GM18526 (cell line): Measurements from ENCODE around the gene CTSZ.

Source experiments
- POLR2A ChIP-seq: IDR thresholded peaks from 3 replicates; pipeline ENCODE4 v1.6.1; 2011; ENCODE audit not compliant: insufficient read length; ENCODE audit errors: extremely low read depth

CTSZ gene

DNA sequence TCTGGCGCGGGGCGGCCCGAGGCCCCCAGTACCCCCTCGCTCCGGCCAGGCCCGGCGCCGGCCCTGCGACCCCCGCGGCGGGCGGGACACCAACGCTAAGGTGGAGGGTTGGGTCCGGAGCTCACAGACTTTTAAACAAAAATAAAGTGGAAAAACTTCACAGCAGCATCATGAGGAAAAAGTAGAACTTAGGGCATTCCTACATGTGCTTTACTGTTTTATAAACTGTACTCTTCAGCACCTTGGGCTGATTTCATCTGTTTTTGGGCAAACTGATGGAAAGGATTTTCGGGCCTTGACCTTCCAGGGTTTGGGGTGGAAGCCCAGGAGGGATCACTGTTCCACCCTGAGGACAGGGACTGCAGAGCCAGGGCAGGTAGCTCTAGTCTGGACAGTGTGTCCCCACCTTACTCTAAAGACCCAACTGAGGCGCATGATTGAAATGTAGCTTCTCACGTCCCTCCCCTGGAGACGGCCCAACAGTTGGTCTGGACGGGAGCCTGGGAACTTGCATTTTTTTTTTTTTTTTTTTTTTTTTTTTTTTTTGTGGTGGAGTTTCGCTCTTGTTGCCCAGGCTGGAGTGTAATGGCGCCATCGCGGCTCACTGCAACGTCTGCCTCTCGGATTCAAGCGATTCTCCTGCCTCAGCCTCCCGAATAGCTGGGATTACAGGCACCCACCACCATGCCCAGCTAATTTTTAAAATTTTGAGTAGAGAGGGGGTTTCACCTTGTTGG lies 25.3 kb downstream of the CTSZ start:
- TF ChIP-seq POLR2A, result no peak

DNA sequence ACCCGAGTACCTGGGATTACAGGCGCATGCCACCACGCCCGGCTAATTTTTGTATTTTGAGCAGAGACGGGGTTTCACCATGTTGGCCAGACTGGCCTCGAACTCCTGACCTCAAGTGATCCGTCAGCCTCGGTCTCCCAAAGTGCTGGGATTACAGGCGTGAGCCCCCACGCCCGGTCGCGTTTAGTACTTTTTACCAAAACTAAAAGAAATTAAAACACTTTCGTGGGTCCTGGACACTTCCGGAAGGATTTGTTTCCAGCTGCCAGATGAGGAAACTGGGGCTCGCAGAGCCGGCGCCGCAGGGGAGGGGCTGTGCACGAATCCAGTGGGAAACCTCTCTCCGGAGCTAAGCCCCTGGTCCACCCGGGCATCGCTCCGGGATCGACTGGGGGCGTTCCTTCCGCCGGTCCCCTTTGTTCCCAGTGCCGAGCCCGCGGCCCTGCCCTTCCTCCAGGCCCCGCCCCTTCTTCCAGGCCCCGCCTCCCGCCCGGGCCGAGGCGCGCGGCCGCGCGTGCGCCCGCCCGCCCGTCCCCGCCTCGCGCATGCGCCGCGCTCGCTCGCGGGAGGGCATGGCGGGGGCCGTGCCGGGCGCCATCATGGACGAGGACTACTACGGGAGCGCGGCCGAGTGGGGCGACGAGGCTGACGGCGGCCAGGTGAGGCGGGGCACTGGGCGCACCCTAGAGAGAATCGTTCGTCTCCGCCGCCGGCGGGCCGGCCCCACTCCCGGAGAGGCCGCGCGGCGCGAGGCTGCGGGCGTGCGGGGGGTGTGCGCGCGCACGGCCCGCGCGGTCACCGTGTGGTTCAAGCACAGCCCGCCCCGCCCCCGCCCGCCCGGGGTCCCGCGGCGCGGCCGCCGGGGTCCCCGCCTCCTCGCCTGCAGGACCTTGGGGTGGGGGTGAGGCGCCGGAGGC lies 26.1 kb downstream of the CTSZ start, which contains the start of gene NELFCD:
Gene NELFCD (plus strand): TSS at position 546 of the 917 bp plus-strand sequence. CDS start 54 bp downstream, at position 600.
- TF ChIP-seq POLR2A, result peak; percentile 89

DNA sequence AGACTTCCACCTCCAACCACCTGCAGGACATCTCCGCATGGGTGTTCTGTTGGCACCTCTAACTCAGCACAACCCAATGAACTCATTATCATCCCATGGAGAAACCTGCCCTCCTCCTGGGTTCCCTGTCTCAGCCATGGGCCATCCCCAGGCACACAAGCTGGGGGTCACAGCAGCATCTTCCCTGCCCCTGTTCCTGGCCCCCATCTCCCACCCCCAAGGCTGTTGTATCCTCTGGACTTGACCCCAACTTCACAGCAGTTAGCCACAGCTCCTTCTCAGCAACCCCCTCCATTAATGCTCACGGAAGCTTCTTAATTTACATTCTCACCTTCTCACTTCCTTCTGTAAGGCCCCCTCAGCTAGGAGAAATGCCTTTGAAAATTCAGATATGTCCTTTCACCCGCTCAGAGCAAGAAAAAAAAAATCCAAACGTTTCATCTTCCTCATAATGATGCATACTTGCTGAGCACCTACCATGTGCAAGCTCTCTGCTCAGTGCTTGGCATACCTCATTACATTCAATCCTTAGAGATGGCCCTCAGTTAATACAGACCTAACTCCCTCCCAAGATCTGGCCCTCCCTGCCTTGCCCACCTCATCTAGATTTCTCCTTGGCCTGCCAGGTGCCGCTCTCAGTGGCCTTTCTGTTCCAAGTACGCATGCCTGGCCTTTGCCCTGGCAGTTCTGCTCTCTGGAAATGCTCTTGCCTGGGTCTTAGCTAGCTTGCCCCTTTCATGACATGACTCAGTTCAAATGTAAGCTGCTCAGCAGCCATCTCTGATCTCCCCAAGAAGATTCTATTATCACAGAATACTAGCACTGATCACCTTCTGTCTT lies 28.5 kb downstream of the CTSZ start:
- no peak for TF ChIP-seq POLR2A

DNA sequence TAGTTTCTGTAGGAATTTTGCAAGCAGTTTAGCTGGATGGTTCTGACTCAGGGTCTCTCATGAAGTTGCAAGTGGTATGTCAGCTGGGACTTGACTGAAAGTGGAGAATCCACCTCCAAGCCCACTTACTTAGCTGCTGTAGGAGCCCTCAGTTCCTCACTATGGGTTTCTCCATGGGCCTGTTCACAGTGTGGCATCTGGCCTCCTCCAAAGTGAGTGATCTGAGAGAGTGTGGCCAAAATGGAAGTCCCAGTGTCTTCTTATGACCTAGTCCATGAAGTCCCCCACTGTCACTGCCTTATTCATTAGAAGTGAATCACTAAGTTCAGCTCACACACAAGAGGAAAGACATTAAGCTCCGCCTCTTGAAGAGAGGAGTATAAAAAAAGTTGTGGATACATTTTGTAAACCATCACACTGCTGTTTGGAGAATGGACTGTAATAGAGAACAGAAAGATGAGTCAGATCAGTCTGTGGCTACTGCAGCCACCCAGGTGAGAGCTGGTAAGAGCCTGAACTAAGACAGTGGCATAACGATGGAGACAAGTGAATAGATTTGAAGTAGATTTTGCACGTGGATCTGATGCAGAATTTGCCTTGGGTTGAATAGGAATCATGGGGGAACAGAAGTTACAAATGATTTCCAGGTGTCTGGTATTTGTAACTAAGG lies 30.9 kb downstream of the CTSZ start:
- no peak for TF ChIP-seq POLR2A

DNA sequence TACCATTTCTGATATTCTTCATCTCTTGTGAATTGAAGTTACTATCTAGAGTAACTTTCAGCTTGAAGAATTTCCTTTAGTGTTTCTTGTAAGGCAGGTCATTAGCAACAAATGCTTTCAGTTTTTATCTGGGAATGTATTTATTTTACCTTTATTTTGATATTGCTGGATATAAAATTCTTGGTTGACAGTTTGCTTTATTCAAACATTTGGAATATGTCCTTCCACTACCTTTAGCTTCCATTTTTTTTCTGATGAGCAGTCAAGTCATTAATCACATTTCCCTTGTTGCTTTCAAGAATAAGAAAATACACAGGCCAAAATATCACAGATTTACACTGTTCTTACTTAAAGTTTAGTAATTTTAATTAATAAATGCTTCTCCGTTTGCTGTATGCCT lies 31.7 kb downstream of the CTSZ start:
- no peak for TF ChIP-seq POLR2A

DNA sequence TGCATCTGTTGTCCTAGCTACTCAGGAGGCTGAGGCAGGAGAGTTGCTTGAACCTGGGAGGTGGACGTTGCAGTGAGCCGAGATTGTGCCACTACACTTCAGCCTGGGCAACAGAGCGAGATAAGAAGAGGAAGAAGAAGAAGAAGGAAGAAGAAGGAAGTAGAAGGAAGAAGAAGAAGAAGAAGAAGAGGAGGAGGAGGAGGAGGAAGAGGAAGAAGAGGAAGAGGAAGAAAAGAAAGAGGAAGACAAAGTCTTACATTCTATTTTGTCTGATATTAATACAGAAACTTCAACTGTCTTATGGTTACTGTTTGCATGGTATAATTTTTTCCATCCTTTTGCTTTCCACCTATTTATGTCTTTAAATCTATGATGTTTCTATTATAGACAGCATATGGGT lies 33.2 kb downstream of the CTSZ start:
- no peak for TF ChIP-seq POLR2A

DNA sequence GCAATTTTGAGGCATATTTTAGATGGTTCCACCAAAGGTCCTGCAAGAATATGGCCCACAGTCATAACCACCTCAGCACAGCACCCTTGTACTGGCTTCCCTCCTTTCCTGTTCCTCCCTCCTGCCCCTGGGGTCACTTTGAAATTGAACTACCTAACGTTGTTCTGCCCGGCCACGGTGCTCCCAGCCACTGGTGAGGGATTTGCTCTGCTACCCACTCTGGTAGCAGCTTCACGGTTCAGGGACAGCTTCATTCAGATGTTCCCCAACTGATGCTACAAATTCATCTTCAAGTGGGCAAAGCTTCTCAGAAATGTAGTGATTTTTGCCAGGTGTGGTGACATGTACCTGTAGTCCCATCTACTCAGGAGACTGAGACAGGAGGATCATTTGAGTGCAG lies 33.9 kb downstream of the CTSZ start:
- no peak for TF ChIP-seq POLR2A

DNA sequence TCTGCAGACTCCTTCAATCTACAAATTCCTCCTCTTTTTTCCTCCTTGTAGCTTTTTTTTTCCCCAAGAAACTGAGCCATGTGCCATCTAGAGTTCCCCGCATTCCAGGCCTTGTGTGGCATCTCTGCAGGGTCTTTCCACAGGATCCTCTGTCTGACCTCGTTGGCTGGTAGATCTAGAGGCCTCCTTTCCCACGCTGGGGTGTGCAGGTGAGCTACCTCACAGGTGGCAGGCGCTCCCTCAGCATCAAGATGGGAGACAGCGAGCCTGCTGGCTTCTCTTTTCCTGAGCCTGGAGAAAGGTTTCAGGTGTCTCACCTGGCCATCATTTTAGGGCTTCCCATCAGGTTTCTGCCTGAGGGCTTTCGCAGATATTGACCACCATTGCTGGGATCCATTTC lies 35.6 kb downstream of the CTSZ start:
- TF ChIP-seq POLR2A, result no peak

DNA sequence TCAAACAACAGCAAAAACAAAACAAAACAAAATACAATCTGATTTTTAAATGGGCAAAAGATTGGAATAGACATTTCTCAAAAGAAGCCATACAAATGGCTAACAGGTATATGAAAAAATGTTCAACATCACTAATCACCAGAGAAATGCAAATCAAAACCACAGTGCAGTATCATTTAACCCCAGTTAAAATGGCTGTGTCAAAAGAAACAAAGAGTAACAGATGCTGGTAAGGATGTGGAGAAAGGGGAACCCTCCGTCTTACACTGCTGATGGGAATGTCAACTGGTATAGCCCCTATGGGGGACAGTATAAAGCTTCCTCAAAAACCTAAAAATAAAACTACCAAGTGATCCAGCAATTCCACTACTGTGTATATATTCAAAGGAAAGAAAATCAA lies 36.9 kb downstream of the CTSZ start:
- TF ChIP-seq POLR2A, result no peak

DNA sequence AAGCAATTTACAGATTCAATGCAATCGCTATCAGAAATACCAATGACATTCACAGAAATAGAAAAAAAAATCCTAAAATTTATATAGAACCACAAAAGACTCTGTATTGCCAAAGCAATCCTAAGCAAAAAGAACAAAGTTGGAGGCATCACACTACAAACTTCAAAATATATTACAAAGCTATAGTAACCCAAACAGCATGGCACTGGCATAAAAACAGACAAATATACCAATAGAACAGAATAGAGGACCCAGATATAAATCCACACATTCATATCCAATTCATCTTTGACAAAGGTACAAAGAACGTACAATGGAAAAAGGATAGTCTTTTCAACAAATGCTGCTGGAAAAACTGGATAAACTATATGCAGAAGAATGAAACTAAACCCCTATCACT lies 37.6 kb downstream of the CTSZ start:
- no peak for TF ChIP-seq POLR2A

DNA sequence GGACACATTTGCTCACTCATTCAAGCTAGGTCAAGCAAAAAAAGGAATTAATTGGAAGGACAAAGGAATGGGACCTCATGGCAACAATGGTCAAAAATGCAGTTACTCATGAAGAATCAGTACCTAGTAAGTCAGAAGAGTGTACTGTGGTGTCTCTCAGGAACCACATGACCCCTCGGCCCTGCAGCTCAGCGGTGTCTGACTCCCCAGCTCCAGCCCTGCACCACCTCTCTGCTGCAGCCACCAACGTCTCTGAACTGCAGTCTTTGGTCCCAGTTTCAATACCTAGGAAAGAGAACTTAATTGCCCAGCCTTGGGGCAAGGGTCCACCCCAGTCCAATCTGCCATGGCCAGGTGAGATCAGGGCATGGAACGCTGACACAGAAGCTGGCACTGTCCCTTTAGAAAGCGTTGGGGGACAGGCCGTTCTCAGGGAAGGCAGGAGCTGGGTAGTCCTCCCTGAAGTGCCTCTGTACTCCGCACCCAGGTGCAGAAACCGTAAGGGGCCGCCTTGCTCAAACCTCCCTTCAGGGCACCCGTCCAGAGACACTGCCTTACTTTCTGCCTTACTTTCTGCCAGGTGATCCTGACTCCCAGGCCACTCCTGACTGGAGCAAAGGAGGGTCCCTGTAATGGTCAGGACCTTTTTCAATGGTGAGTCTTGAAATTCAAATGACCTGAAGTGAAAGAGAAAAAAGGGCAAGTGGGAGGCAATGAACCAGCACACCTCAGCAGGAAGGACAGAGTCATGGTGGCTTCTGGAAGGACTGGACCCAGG lies 39.2 kb downstream of the CTSZ start:
- no peak for TF ChIP-seq POLR2A

DNA sequence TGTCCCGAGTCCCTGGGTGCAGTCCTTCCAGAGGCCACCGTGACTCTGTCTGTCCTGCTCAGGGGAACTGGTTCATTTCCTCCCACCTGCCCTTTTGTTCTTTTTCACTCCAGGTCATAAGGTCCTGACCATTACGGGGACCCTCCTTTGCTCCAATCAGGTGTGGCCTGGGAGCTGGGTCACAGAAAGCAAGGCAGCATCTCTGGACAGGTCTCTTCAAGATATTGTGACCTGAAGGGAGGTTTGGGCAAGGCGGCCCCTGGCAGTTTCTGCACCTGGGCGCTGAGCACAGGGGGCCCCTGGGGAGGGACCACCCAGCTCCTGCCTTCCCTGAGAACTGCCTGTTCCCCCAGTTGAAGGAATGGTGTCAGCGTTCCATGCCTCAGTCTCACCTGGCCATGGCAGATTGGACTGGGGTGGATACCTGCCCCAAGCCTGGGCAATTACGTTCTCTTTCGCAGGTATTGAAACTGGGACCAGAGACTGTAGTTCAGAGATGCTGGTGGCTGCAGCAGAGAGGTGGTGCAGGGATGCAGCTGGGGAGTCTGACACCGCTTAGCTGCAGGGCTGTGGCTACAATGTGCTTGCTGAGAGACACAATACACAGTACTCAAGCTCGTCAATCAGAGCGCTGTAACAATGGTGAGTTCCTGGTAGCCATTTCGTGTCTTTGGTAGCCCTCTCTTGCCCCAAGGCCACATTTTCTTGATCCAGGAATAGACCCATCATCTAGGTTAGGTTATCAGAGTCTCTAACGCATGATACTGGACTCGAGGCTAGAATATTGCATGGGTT lies 41.6 kb downstream of the CTSZ start:
- TF ChIP-seq POLR2A, result no peak

DNA sequence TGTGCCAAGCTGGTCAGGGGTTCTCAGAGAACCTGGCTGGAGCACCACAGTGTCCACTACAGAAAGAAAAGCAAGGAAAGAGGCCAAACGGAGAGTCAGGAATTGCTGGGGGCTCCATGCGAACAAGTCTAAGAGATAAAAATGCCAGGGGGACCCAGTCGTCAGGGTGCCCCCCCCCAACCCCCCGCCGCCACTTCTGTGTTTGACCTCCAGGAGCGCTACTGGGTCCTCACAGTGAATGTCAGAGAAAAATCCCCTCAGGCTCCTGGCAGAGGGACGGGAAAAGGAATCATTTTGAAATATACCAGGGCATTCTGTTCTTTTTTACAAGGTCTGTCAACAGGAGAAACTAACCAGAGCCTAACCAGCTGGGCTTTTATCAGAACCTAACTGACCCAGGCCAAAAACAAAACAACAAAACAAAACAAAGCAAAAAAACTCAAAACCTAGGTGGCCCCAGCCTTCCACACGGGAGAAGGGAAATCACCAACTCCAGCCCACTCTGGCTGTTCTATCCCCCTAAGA lies 43.9 kb downstream of the CTSZ start:
- TF ChIP-seq POLR2A, result no peak
